ENCODE results near the gene FRZB.

FRZB gene

GRCh38 chr2:182867426-182868053 lies 1.1 kb upstream of the FRZB start:
- Histone ChIP-seq H3K4me3 (ENCODE audit: low read depth in 1 of 5, low read length in 5 of 5) (peak overlapping the region in 4 of 5 donors; percentile 54 to 71 (median 68)), H3K9ac (ENCODE audit: low read length in 5 of 5) (peak overlapping the region in 1 of 5 donors; percentile 48), H3K36me3 (ENCODE audit: control insufficient read depth in 5 of 5, insufficient read depth in 5 of 5, low read length in 5 of 5) (no peaks in the 10 kb centered on the region), H3K4me1 (ENCODE audit: control insufficient read depth in 5 of 5, insufficient read depth in 5 of 5, low read length in 5 of 5) (peaks cover 2 to 24% (median 20%) of the 10 kb centered on the region in 5 donors), H3K27ac (ENCODE audit: low read depth, low read length) (no peak overlapping the region), H3K9me3 (ENCODE audit: control insufficient read depth in 5 of 5, low read length in 5 of 5) (no peaks in the 10 kb centered on the region), H3K27me3 (ENCODE audit: control insufficient read depth in 5 of 5, insufficient read depth in 4 of 5, low read length in 5 of 5) (peaks cover 2 to 16% (median 4%) of the 10 kb centered on the region in 5 donors)

- Histone ChIP-seq H3K4me3 (ENCODE audit: low read depth in 1 of 5, low read length in 5 of 5) (peak overlapping the region in 4 of 5 donors; percentile 54 to 71 (median 68)), H3K27ac (ENCODE audit: low read depth, low read length) (no peak overlapping the region), H3K9me3 (ENCODE audit: control insufficient read depth in 5 of 5, low read length in 5 of 5) (no peaks in the 10 kb centered on the region), H3K36me3 (ENCODE audit: control insufficient read depth in 5 of 5, insufficient read depth in 5 of 5, low read length in 5 of 5) (no peaks in the 10 kb centered on the region), H3K27me3 (ENCODE audit: control insufficient read depth in 5 of 5, insufficient read depth in 4 of 5, low read length in 5 of 5) (peaks cover 2 to 16% (median 4%) of the 10 kb centered on the region in 5 donors), H3K4me1 (ENCODE audit: control insufficient read depth in 5 of 5, insufficient read depth in 5 of 5, low read length in 5 of 5) (peaks cover 2 to 24% (median 20%) of the 10 kb centered on the region in 5 donors), H3K9ac (ENCODE audit: low read length in 5 of 5) (no peak overlapping the region)
Observed at GRCh38 chr2:182866095-182866460, 359 bp downstream of the FRZB start.

- Histone ChIP-seq H3K4me3 (ENCODE audit: low read depth in 1 of 5, low read length in 5 of 5) (no peak overlapping the region), H3K27ac (ENCODE audit: low read depth, low read length) (no peak overlapping the region)
Observed at GRCh38 chr2:182864949-182865570, 1.4 kb downstream of the FRZB start.

GRCh38 chr2:182863642-182864041 lies 2.8 kb downstream of the FRZB start:
- peaks cover 2 to 16% (median 4%) of the 10 kb centered on the region in 5 donors for H3K27me3 ChIP-seq (ENCODE audit: control insufficient read depth in 5 of 5, insufficient read depth in 4 of 5, low read length in 5 of 5)
- H3K4me1 ChIP-seq (ENCODE audit: control insufficient read depth in 5 of 5, insufficient read depth in 5 of 5, low read length in 5 of 5), result peaks cover 2 to 24% (median 20%) of the 10 kb centered on the region in 5 donors
- no peak overlapping the region for H3K4me3 ChIP-seq (ENCODE audit: low read depth in 1 of 5, low read length in 5 of 5)
- no peak overlapping the region for H3K9ac ChIP-seq (ENCODE audit: low read length in 5 of 5)
- H3K36me3 ChIP-seq (ENCODE audit: control insufficient read depth in 5 of 5, insufficient read depth in 5 of 5, low read length in 5 of 5), result no peaks in the 10 kb centered on the region
- no peaks in the 10 kb centered on the region for H3K9me3 ChIP-seq (ENCODE audit: control insufficient read depth in 5 of 5, low read length in 5 of 5)
- no peak overlapping the region for H3K27ac ChIP-seq (ENCODE audit: low read depth, low read length)

More at GRCh38 chr2:182864949-182865570, 1.4 kb downstream of the FRZB start:
- H3K4me1 ChIP-seq (ENCODE audit: control insufficient read depth in 5 of 5, insufficient read depth in 5 of 5, low read length in 5 of 5), result peaks cover 2 to 24% (median 20%) of the 10 kb centered on the region in 5 donors
- peaks cover 2 to 16% (median 4%) of the 10 kb centered on the region in 5 donors for H3K27me3 ChIP-seq (ENCODE audit: control insufficient read depth in 5 of 5, insufficient read depth in 4 of 5, low read length in 5 of 5)
- H3K36me3 ChIP-seq (ENCODE audit: control insufficient read depth in 5 of 5, insufficient read depth in 5 of 5, low read length in 5 of 5), result no peaks in the 10 kb centered on the region
- H3K9ac ChIP-seq (ENCODE audit: low read length in 5 of 5), result no peak overlapping the region
- H3K9me3 ChIP-seq (ENCODE audit: control insufficient read depth in 5 of 5, low read length in 5 of 5), result no peaks in the 10 kb centered on the region

- Histone ChIP-seq H3K4me3 (ENCODE audit: low read depth in 1 of 5, low read length in 5 of 5) (no peak overlapping the region), H3K9ac (ENCODE audit: low read length in 5 of 5) (no peak overlapping the region), H3K27ac (ENCODE audit: low read depth, low read length) (no peak overlapping the region), H3K36me3 (ENCODE audit: control insufficient read depth in 5 of 5, insufficient read depth in 5 of 5, low read length in 5 of 5) (no peaks in the 10 kb centered on the region), H3K4me1 (ENCODE audit: control insufficient read depth in 5 of 5, insufficient read depth in 5 of 5, low read length in 5 of 5) (peaks cover 0 to 17% (median 13%) of the 10 kb centered on the region in 5 donors), H3K9me3 (ENCODE audit: control insufficient read depth in 5 of 5, low read length in 5 of 5) (no peaks in the 10 kb centered on the region), H3K27me3 (ENCODE audit: control insufficient read depth in 5 of 5, insufficient read depth in 4 of 5, low read length in 5 of 5) (peaks cover 2 to 11% (median 4%) of the 10 kb centered on the region in 5 donors)
Observed at GRCh38 chr2:182862091-182862490, 4.3 kb downstream of the FRZB start.

GRCh38 chr2:182860858-182861257 lies 5.6 kb downstream of the FRZB start:
- Histone ChIP-seq H3K4me1 (ENCODE audit: control insufficient read depth in 5 of 5, insufficient read depth in 5 of 5, low read length in 5 of 5) (peaks cover 0 to 5% (median under 1%) of the 10 kb centered on the region in 5 donors), H3K9me3 (ENCODE audit: control insufficient read depth in 5 of 5, low read length in 5 of 5) (no peaks in the 10 kb centered on the region), H3K27me3 (ENCODE audit: control insufficient read depth in 5 of 5, insufficient read depth in 4 of 5, low read length in 5 of 5) (peaks cover 0 to 4% (median 2%) of the 10 kb centered on the region in 5 donors), H3K36me3 (ENCODE audit: control insufficient read depth in 5 of 5, insufficient read depth in 5 of 5, low read length in 5 of 5) (no peaks in the 10 kb centered on the region), H3K27ac (ENCODE audit: low read depth, low read length) (no peak overlapping the region), H3K9ac (ENCODE audit: low read length in 5 of 5) (no peak overlapping the region), H3K4me3 (ENCODE audit: low read depth in 1 of 5, low read length in 5 of 5) (no peak overlapping the region)

DNA sequence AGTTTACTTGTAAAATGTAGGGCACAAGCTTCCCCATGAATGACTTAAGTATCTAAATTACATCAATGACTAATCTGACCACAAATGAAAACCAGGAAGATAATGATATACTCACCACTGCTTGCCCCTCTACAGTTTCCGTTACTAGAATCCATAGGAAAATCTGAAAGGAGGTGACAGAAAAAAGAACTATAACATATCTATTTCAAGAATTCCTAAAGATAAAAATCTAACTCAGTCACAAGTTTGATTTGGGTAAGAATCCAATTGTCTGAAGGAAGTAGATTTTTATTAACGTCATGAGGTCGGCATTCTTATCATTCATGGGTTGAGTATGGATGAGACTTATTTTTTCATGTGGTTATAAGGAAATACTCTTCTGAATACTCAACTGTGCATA lies 7.8 kb downstream of the FRZB start:
- Histone ChIP-seq H3K4me3 (ENCODE audit: low read depth in 1 of 5, low read length in 5 of 5) (no peak overlapping the region), H3K27me3 (ENCODE audit: control insufficient read depth in 5 of 5, insufficient read depth in 4 of 5, low read length in 5 of 5) (no peaks in the 10 kb centered on the region), H3K4me1 (ENCODE audit: control insufficient read depth in 5 of 5, insufficient read depth in 5 of 5, low read length in 5 of 5) (peaks cover 0 to 3% (median 0%) of the 10 kb centered on the region in 5 donors), H3K9ac (ENCODE audit: low read length in 5 of 5) (no peak overlapping the region), H3K36me3 (ENCODE audit: control insufficient read depth in 5 of 5, insufficient read depth in 5 of 5, low read length in 5 of 5) (no peaks in the 10 kb centered on the region), H3K27ac (ENCODE audit: low read depth, low read length) (no peak overlapping the region), H3K9me3 (ENCODE audit: control insufficient read depth in 5 of 5, low read length in 5 of 5) (no peaks in the 10 kb centered on the region)

- H3K36me3 ChIP-seq (ENCODE audit: control insufficient read depth in 5 of 5, insufficient read depth in 5 of 5, low read length in 5 of 5), result no peaks in the 10 kb centered on the region
- H3K4me1 ChIP-seq (ENCODE audit: control insufficient read depth in 5 of 5, insufficient read depth in 5 of 5, low read length in 5 of 5), result no peaks in the 10 kb centered on the region
- H3K27me3 ChIP-seq (ENCODE audit: control insufficient read depth in 5 of 5, insufficient read depth in 4 of 5, low read length in 5 of 5), result no peaks in the 10 kb centered on the region
- H3K27ac ChIP-seq (ENCODE audit: low read depth, low read length), result no peak overlapping the region
- no peaks in the 10 kb centered on the region for H3K9me3 ChIP-seq (ENCODE audit: control insufficient read depth in 5 of 5, low read length in 5 of 5)
- H3K9ac ChIP-seq (ENCODE audit: low read length in 5 of 5), result no peak overlapping the region
- no peak overlapping the region for H3K4me3 ChIP-seq (ENCODE audit: low read depth in 1 of 5, low read length in 5 of 5)
Observed at GRCh38 chr2:182855376-182855775, 11.1 kb downstream of the FRZB start.

DNA sequence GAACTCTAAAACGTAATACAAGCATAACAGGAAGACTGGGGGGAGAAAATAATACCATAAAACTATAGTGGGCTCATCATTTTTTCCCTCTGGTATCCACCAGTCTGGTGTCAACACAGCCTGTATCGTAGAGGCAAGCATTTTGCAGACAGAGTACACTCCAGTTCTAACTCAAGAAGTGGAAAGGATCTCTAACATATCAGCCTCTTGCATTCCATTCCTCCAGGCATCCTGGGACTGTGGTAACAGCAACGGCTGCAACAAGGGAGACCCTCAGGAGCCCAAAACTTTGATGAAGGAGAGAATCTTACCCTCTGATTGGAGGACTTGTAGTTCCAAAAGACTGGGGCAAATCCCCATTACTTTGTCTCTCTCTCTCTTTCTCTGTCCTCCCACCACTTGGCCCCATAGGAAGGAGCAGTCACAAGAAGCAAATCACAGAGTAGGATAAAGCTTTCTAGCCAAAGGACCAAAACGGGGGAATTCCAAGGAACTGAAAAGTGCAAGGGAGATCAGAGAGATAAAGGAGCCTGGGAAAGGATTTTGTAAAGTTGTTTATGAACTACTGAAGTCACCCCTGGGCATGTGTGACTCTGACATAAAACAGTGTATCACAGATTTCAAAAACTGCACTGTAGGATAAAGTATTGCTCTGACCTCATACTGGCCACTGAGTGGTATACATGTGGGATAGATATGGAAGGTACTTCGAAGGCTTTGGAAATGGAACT lies 11.9 kb downstream of the FRZB start:
- Histone ChIP-seq H3K4me3 (ENCODE audit: low read depth in 1 of 5, low read length in 5 of 5) (no peak overlapping the region), H3K36me3 (ENCODE audit: control insufficient read depth in 5 of 5, insufficient read depth in 5 of 5, low read length in 5 of 5) (no peaks in the 10 kb centered on the region)

GRCh38 chr2:182852801-182853200 lies 13.6 kb downstream of the FRZB start:
- Histone ChIP-seq H3K4me1 (ENCODE audit: control insufficient read depth in 5 of 5, insufficient read depth in 5 of 5, low read length in 5 of 5) (no peaks in the 10 kb centered on the region), H3K27me3 (ENCODE audit: control insufficient read depth in 5 of 5, insufficient read depth in 4 of 5, low read length in 5 of 5) (no peaks in the 10 kb centered on the region), H3K9ac (ENCODE audit: low read length in 5 of 5) (no peak overlapping the region), H3K9me3 (ENCODE audit: control insufficient read depth in 5 of 5, low read length in 5 of 5) (no peaks in the 10 kb centered on the region), H3K27ac (ENCODE audit: low read depth, low read length) (no peak overlapping the region), H3K36me3 (ENCODE audit: control insufficient read depth in 5 of 5, insufficient read depth in 5 of 5, low read length in 5 of 5) (no peaks in the 10 kb centered on the region), H3K4me3 (ENCODE audit: low read depth in 1 of 5, low read length in 5 of 5) (no peak overlapping the region)

More for the DNA sequence above, 11.9 kb downstream of the FRZB start:
- H3K27me3 ChIP-seq (ENCODE audit: control insufficient read depth in 5 of 5, insufficient read depth in 4 of 5, low read length in 5 of 5), result no peaks in the 10 kb centered on the region
- no peaks in the 10 kb centered on the region for H3K4me1 ChIP-seq (ENCODE audit: control insufficient read depth in 5 of 5, insufficient read depth in 5 of 5, low read length in 5 of 5)
- no peaks in the 10 kb centered on the region for H3K9me3 ChIP-seq (ENCODE audit: control insufficient read depth in 5 of 5, low read length in 5 of 5)
- no peak overlapping the region for H3K9ac ChIP-seq (ENCODE audit: low read length in 5 of 5)
- H3K27ac ChIP-seq (ENCODE audit: low read depth, low read length), result no peak overlapping the region
